Heart left ventricle (tissue), 13 donors: ENCODE data around the gene ZBTB4.

ENCODE experiments used
- CTCF ChIP-seq, 12 donors: fragments of 200-600 bp; sonication (generic) in 4 of 12; IDR thresholded peaks; one replicate each; pipeline versions ENCODE4 v1.5.0 to v1.8.0; 2018 to 2022; ENCODE audit warnings: antibody characterized with exemption in 12 of 12, mild to moderate bottlenecking in 5 of 12
- POLR2A ChIP-seq, 2 donors: fragments of 450-650 bp; IDR thresholded peaks; one replicate each; pipeline ENCODE4 v1.6.1; 2017; ENCODE audit warnings: antibody characterized with exemption in 2 of 2, mild to moderate bottlenecking in 2 of 2, moderate library complexity in 2 of 2
- donor health status: ischemic (EF 13 %, LVEDD 7.1; RV severe dilation, severe dysfunction).
- donor health status: DM: no; HTN: yes; CAD: no.
- donor health status: DM: no; HTN: no; CAD: no.
- donor health status: ischemic (EF 25% LVEDD 6.9; RV normal size, moderate dysfunction).
- donor health status: ischemic (EF 25% LVEDD 5.7; RV mildly dilated, moderate dysfunction).
- donor health status: ischemic (EF 35%, LVEDD 5.7; RV mildly dilated, moderate dysfunction).
- donor health status: nonischemic (EF 11% LVEDD 7.7; RV severe dilation, severe dysfunction).
- donor health status: DM: yes; HTN: yes; CAD: no.
- donor health status: PGD.
- donor health status: ischemic (EF 29% LVEDD 5.4; RV normal size, mild dysfunction).
- donor health status: nonischemic (EF 23%, LVEDD 6.1; RV moderate dilation, normal function).

DNA sequence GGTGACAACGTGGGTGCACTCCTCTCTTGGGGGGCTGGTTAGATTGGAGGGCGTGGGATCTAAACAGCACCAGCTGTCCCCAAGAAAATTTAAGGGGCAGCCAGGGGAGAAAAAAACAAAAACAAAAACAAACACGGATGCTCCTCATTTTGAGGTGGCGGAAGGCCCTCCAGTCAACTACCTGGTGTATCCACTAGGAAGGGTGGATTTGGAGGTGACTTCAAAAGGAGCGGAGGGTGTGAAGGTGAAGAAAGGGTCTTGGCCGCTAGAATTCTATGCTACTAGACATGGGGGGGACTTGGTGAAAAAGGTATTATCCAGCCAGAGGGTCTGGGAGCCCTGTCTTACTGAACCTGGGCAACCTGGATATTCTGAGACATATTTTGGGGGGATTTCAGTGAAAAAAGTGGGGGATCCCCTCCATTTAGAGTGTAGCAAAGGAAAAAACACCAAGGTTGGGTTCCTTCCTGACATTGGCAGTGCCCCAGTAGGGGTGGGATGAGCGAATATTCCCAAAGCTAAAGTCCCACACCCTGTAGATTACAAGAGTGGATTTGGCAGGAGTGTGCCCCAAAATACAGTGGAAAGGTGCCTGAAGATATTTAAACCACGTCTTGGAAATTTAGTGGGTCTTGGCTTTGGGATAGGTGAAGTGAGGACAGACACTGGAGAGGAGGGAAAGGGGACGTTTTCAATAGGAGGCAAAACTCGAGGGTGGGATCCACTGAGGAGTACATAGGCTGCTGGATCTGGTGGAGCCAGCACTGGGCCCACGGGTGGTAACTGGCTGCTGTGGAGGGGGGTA is 40.6 kb downstream of the ZBTB4 start:
- TF ChIP-seq POLR2A (IDR thresholded peaks at IDR 0.05) (no peak), CTCF (IDR thresholded peaks at IDR 0.05) (no peak)
